Cardiac ventricle fibroblast (primary cell): Measurements from ENCODE around the gene GATA5. TPM values are rescaled to one million over a fixed set of nuclear protein-coding genes. Genes with fewer than 3 reads are reported as not detected.

Experiments
- total RNA-seq: library from RNA; depleted of rRNA; stranded (reverse); fragments of >200 nt; gene quantifications from 2 replicates; pipeline ENCODE4 v1.2.3, GENCODE V29; 2015

Gene GATA5
- total RNA-seq, result not detected in 2 replicates

DNA sequence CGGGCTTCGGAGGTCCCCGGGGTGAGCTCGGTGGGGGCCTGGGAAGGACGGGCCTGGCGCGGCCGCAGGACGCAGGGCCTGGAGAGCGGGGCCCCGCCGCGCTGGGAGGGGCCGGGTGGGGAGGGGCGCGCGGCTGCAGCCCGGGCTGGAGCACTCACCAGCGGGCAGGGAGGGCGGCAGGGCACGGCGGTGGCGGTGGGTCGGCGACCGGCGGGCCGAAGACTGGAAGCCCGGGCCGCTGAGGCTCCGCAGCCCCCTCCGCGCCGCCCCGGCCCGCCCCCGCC, at the start of gene GATA5:
Gene GATA5, minus strand, starts transcription at position 224 of the 284 bp plus-strand sequence. CDS start 474 bp downstream, outside the sequence.

GRCh38 chr20:62427172-62428001, 48.4 kb downstream of the GATA5 start, which contains the start of gene RBBP8NL:
RBBP8NL (minus strand) TSS chr20:62427539; CDS start chr20:62419647, 7,892 bp downstream.

Other genes with a start within 250 kb of the GATA5 start
- gene OSBPL2, start 237.5 kb downstream of the GATA5 start, total RNA-seq, result 16.1 and 17.8 TPM in 2 replicates
- 83.4 and 101 TPM in 2 replicates for gene ADRM1, start 173.0 kb downstream of the GATA5 start, total RNA-seq
- 40.0 and 48.2 TPM in 2 replicates for gene LAMA5, start 108.7 kb downstream of the GATA5 start, total RNA-seq
- gene RPS21, start 88.9 kb downstream of the GATA5 start, total RNA-seq, result 1,397 and 2,524 TPM in 2 replicates
- gene CABLES2, start 68.7 kb downstream of the GATA5 start, total RNA-seq, result 3.6 TPM in 2 replicates
- gene RBBP8NL, start 48.5 kb downstream of the GATA5 start, total RNA-seq, result not detected in 2 replicates
- 0.06 and 0.24 TPM in 2 replicates for gene SLCO4A1, start 166.5 kb upstream of the GATA5 start, total RNA-seq
- gene NTSR1, start 232.8 kb upstream of the GATA5 start, total RNA-seq, result not detected in 2 replicates